Caco-2 (cell line): ENCODE results near the gene PALS1. TPM values are rescaled to one million over a fixed set of nuclear protein-coding genes. Genes with fewer than 3 reads are reported as not detected.

Experiments used
- BruUV-seq: library from RNA; stranded (reverse); fragments of 400-500 nt; replicated peaks from 2 replicates; lab custom pipeline; 2021; lab: Mats Ljungman, UMichigan
- CTCF ChIA-PET: fragments of 300-600 bp; sonication (Branson Sonifier 250); formaldehyde crosslinking; loops from one replicate; lab custom pipeline; 2022; ENCODE audit warnings: antibody characterized with exemption; lab: Charles Lee
- POLR2A ChIA-PET: fragments of 300-600 bp; sonication (Branson Sonifier 250); formaldehyde crosslinking; loops from one replicate; lab custom pipeline; 2022; ENCODE audit warnings: antibody characterized with exemption; lab: Charles Lee
- DNase-seq, 2 experiments: peaks; one replicate each; pipeline versions ENCODE4 v3.0.0 to v3.0.0-alpha.2; 2020 to 2022
- H3K27me3 ChIP-seq: replicated peaks from 2 replicates; pipeline ENCODE4 v1.6.0; 2011; ENCODE audit warnings: low read length; ENCODE audit not compliant: control insufficient read depth, insufficient read depth
- H3K36me3 ChIP-seq: 2 replicates; pipeline ENCODE4 v1.5.1; 2011; ENCODE audit warnings: low read length; ENCODE audit not compliant: control insufficient read depth, insufficient read depth
- H3K4me1 ChIP-seq: fragments of 250-450 bp; sonication (Bioruptor Pico); 2 replicates; pipeline ENCODE4 v1.5.1; 2020; ENCODE audit warnings: mild to moderate bottlenecking
- H3K4me3 ChIP-seq: 2 replicates; pipeline ENCODE4 v1.5.1; 2011; ENCODE audit warnings: low read depth, mild to moderate bottlenecking, control low read depth, low read length
- H3K9me3 ChIP-seq: fragments of 250-450 bp; sonication (Bioruptor Pico); 2 replicates; pipeline ENCODE4 v1.5.1; 2020; ENCODE audit warnings: mild to moderate bottlenecking, moderate library complexity
- H3K27ac Mint-ChIP-seq: one replicate; pipeline ENCODE4 v1.8.0; 2022; ENCODE audit warnings: mixed read lengths; ENCODE audit not compliant: unreplicated experiment
- H3K27me3 Mint-ChIP-seq: one replicate; pipeline ENCODE4 v1.8.0; 2022; ENCODE audit warnings: mixed read lengths; ENCODE audit not compliant: insufficient read depth, unreplicated experiment
- H3K36me3 Mint-ChIP-seq: one replicate; pipeline ENCODE4 v1.8.0; 2022; ENCODE audit warnings: mild to moderate bottlenecking, mixed read lengths; ENCODE audit not compliant: insufficient read depth, unreplicated experiment
- H3K4me1 Mint-ChIP-seq: one replicate; pipeline ENCODE4 v1.8.0; 2022; ENCODE audit warnings: low read depth, mixed read lengths; ENCODE audit not compliant: unreplicated experiment
- H3K4me3 Mint-ChIP-seq: one replicate; pipeline ENCODE4 v1.8.0; 2022; ENCODE audit warnings: mild to moderate bottlenecking, moderate library complexity, mixed read lengths; ENCODE audit not compliant: unreplicated experiment
- H3K9me3 Mint-ChIP-seq: one replicate; pipeline ENCODE4 v1.8.0; 2022; ENCODE audit warnings: mixed read lengths; ENCODE audit not compliant: unreplicated experiment
- intact Hi-C: fragments of 100-400 bp; cut with micrococcal nuclease; formaldehyde crosslinking; loops from one replicate; pipeline ENCODE4 v1.10.0; 2022; ENCODE audit not compliant: unreplicated experiment
- total RNA-seq: library from RNA; stranded (reverse); gene quantifications from 2 replicates; pipeline ENCODE4 v1.2.3, GENCODE V29; 2022
- TF ChIP-seq, protein P1 (sequence below), 2 experiments: fragments of 200-600 bp in 1 of 2; IDR thresholded peaks; 1 replicate in 1 of 2; 2 replicates in 1 of 2; pipeline versions ENCODE4 v1.5.1 to v1.8.0; 2011 to 2022; ENCODE audit warnings: antibody characterized with exemption in 1 of 2, control low read depth in 1 of 2, inconsistent platforms in 1 of 2, low read depth in 1 of 2, low read length in 1 of 2, mild to moderate bottlenecking in 1 of 2, moderate library complexity in 1 of 2; ENCODE audit not compliant: insufficient read depth in 1 of 2, severe bottlenecking in 1 of 2, unreplicated experiment in 1 of 2

Gene PALS1
- total RNA-seq, 1 experiment from 2014 or later, result 47.1 TPM

DNA sequence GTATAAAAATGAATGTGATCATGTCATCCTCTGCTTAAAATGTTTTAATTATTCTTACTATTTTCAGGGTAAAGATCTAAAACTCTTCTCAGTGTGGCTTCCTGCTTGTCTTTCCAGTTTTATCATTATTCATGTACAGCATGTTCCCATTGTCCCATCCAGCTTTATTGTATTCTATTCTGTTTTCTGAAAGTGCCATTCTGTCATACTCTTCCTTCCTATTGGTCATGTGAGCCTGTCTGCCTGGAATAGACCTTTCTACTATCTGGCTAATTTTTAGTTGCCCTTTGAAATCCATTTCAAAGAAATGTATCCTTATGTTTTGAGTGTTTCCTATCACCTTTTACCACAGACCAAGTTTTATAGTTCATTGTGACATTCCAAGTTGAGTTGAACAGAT lies 34.9 kb downstream of the PALS1 start:
- Mint-ChIP-seq H3K9me3 (no peaks in the 10 kb centered on the region), H3K36me3 (peaks cover 37% of the 10 kb centered on the region), H3K27ac (no peak overlapping the region), H3K4me1 (peaks cover 17% of the 10 kb centered on the region), H3K4me3 (no peak overlapping the region), H3K27me3 (no peaks in the 10 kb centered on the region)
- BruUV-seq, result no TSS peak
- peaks cover 2% of the 10 kb centered on the region for H3K36me3 ChIP-seq
- POLR2A ChIA-PET, result no interaction called here
- TF ChIP-seq, protein P1, sequence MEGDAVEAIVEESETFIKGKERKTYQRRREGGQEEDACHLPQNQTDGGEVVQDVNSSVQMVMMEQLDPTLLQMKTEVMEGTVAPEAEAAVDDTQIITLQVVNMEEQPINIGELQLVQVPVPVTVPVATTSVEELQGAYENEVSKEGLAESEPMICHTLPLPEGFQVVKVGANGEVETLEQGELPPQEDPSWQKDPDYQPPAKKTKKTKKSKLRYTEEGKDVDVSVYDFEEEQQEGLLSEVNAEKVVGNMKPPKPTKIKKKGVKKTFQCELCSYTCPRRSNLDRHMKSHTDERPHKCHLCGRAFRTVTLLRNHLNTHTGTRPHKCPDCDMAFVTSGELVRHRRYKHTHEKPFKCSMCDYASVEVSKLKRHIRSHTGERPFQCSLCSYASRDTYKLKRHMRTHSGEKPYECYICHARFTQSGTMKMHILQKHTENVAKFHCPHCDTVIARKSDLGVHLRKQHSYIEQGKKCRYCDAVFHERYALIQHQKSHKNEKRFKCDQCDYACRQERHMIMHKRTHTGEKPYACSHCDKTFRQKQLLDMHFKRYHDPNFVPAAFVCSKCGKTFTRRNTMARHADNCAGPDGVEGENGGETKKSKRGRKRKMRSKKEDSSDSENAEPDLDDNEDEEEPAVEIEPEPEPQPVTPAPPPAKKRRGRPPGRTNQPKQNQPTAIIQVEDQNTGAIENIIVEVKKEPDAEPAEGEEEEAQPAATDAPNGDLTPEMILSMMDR (IDR thresholded peaks at IDR 0.05; ENCODE audit: insufficient read depth in 1 of 2, low read depth in 1 of 2, low read length in 1 of 2, severe bottlenecking in 1 of 2, unreplicated experiment in 1 of 2), result no peak
- H3K27me3 ChIP-seq, result no peaks in the 10 kb centered on the region
- CTCF ChIA-PET, result no interaction called here
- intact Hi-C loops, result no loop called here
- H3K9me3 ChIP-seq, result no peaks in the 10 kb centered on the region
- no peak for DNase-seq
- no peak overlapping the region for H3K4me3 ChIP-seq
- H3K4me1 ChIP-seq, result peaks cover 23% of the 10 kb centered on the region

GRCh38 chr14:67280506-67280905 lies 39.3 kb downstream of the PALS1 start:
- DNase-seq, result no peak
- Mint-ChIP-seq H3K4me3 (no peak overlapping the region), H3K36me3 (peaks cover 11% of the 10 kb centered on the region), H3K27ac (no peak overlapping the region), H3K4me1 (peaks cover 12% of the 10 kb centered on the region), H3K9me3 (no peaks in the 10 kb centered on the region), H3K27me3 (no peaks in the 10 kb centered on the region)
- Histone ChIP-seq H3K4me1 (peaks cover 19% of the 10 kb centered on the region), H3K4me3 (no peak overlapping the region), H3K36me3 (no peaks in the 10 kb centered on the region), H3K9me3 (no peaks in the 10 kb centered on the region), H3K27me3 (no peaks in the 10 kb centered on the region)
- CTCF ChIA-PET, result no interaction called here
- POLR2A ChIA-PET, result no interaction called here
- TF ChIP-seq, protein P1 (IDR thresholded peaks at IDR 0.05; ENCODE audit: insufficient read depth in 1 of 2, low read depth in 1 of 2, low read length in 1 of 2, severe bottlenecking in 1 of 2, unreplicated experiment in 1 of 2), result no peak
- BruUV-seq, result no TSS peak
- intact Hi-C loops, result no loop called here

- Histone ChIP-seq H3K4me1 (no peaks in the 10 kb centered on the region), H3K4me3 (no peak overlapping the region), H3K9me3 (no peaks in the 10 kb centered on the region), H3K27me3 (no peaks in the 10 kb centered on the region), H3K36me3 (no peaks in the 10 kb centered on the region)
- Mint-ChIP-seq H3K4me3 (no peak overlapping the region), H3K27me3 (no peaks in the 10 kb centered on the region), H3K27ac (no peak overlapping the region), H3K36me3 (peaks cover 12% of the 10 kb centered on the region), H3K4me1 (no peaks in the 10 kb centered on the region), H3K9me3 (no peaks in the 10 kb centered on the region)
- ChIA-PET POLR2A (no interaction called here), CTCF (interaction anchor here (0.6 to 2.8 kb wide), 14 partner anchors 8 to 1128 kb away, joined by 3 to 24 read pairs (median 5); partner anchors contain the start of gene PALS1)
- no TSS peak for BruUV-seq
- DNase-seq, result peak in 1 of 2 experiments; percentile 25
- TF ChIP-seq, protein P1 (IDR thresholded peaks at IDR 0.05; ENCODE audit: insufficient read depth in 1 of 2, low read depth in 1 of 2, low read length in 1 of 2, severe bottlenecking in 1 of 2, unreplicated experiment in 1 of 2), result peak; percentile 37 to 61
- intact Hi-C loops, result loop anchor here (1.0 kb wide), 2 partner anchors 45 to 120 kb away; partner anchors contain the start of gene PALS1
Observed at GRCh38 chr14:67285876-67286452, 44.7 kb downstream of the PALS1 start.

Other genes starting within 250 kb of the PALS1 start
- gene GARIN2, start 52.0 kb upstream of the PALS1 start, total RNA-seq, result not detected in 2 replicates
- gene ATP6V1D, start 118.4 kb downstream of the PALS1 start, total RNA-seq, result 60.0 and 77.4 TPM in 2 replicates
- 144 and 156 TPM in 2 replicates for gene EIF2S1, start 118.9 kb downstream of the PALS1 start, total RNA-seq
- gene PLEK2, start 170.7 kb downstream of the PALS1 start, total RNA-seq, result 35.2 and 36.5 TPM in 2 replicates
- 0.19 TPM in 1 of 2 replicates, not detected in the other for gene TMEM229B, start 247.3 kb downstream of the PALS1 start, total RNA-seq